ENCODE measurements around the gene SEPTIN3.

Gene SEPTIN3

GRCh38 chr22:41969110-41969646 is at the start of gene SEPTIN3:
Gene SEPTIN3 (plus strand): TSS chr22:41969443. CDS start chr22:41971493, 2,050 bp downstream.
- no peak for DNase-seq

DNA sequence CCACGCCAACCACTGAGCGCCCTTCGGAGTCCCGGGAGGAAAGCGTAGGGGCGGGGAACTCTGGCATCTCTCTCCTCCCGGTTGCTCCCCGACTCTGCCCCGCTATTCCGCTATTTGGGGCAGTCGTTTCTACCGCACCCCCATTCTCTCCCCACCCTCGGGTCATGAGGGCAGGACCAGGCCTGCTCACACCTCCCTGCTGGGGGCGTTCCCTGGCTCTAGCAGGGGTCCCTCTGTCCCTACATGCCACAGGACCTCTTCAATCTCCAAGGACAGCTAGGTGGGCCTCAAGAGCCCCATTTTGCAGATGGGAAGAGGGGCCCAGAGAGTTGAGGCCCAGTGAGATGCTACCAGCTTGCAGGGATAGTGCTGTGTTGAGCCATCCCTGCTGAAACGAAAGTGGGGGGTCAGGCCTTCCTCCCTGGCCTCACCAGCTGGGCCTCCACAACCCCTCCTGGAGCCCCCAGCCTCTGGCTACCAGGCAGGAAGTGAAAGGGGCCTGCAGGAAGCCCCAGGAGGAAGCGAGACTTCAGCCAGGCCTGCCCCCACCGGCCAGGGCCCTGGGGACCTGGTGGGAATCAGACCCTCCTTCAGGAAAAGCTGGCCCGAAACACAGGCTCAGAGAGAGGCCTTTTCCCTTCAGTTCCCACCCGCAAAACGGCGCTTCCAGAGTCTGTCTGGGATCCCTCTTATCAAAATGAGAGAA is 48.8 kb upstream of the SEPTIN3 start:
- no peak for DNase-seq

- no peak for DNase-seq
Observed at GRCh38 chr22:41922328-41922727, 46.9 kb upstream of the SEPTIN3 start.

DNA sequence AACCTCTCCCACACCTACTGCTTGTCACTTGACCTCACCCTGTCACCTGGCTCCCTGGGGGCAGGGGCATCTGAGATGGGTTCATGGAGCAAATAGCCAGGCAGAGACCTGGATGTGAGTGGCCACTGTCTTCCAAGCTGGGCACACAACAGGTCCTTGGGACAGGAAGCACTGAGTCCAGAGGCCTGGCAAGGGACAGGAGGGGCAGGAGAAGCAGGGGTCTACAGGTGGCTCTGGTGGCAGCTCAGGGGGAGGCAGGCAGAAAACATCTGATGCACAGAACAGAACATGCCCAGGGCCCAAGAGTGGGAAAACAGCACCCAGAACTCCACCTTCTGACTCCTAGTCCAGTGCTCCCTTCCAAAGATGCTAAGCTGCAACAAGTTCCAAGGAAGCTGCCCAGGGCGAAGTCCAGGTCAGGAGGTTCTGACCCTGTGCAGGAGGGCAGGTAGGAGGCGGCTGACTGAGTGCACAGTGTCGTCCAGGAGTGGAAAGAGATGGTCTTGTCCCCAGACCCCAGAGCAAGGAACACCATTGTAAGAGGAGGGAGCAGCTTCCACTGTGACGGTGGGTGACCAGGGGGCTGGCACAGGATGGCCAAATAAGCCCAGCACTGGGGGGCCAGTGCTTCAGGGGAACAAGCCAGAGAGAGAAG is 46.2 kb upstream of the SEPTIN3 start:
- DNase-seq: no peak

GRCh38 chr22:41923595-41924276 is 45.5 kb upstream of the SEPTIN3 start:
- no peak for DNase-seq

DNA sequence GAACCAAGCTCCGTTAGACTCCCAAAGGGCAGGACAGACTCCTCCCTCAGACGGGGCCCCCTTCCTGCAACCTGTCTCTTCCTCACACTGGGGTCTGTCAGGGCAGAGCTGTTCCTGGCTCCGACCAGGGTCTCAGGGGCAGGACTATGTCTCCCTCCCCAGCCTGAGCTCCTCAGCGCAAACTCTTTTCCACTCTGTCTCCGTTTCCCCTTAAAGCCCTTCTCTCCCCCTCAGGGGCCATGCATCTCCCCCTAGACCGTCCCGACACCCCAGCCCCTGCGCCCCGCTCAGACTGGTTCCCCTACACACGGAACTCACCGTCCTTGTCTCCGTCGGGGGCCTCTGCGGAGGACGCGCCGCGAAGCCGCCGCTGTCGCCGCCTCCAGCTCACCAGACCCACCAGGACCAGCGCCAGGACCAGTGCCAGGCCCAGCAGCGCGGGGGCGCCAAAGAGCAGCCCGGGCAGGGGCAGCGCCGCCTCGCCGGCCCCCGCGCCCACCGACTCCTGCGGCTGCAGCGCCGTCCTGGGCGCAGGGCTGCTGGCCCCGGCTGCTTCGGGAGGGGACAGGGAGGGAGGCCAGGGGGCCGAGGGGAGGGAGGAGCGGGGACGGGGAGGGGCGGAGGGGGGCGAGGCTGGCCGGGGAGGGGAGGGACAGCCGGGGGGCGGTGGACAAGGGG is 43.3 kb upstream of the SEPTIN3 start:
- peak; percentile 76 for DNase-seq

GRCh38 chr22:41927813-41928212 is 41.4 kb upstream of the SEPTIN3 start:
- no peak for DNase-seq

DNA sequence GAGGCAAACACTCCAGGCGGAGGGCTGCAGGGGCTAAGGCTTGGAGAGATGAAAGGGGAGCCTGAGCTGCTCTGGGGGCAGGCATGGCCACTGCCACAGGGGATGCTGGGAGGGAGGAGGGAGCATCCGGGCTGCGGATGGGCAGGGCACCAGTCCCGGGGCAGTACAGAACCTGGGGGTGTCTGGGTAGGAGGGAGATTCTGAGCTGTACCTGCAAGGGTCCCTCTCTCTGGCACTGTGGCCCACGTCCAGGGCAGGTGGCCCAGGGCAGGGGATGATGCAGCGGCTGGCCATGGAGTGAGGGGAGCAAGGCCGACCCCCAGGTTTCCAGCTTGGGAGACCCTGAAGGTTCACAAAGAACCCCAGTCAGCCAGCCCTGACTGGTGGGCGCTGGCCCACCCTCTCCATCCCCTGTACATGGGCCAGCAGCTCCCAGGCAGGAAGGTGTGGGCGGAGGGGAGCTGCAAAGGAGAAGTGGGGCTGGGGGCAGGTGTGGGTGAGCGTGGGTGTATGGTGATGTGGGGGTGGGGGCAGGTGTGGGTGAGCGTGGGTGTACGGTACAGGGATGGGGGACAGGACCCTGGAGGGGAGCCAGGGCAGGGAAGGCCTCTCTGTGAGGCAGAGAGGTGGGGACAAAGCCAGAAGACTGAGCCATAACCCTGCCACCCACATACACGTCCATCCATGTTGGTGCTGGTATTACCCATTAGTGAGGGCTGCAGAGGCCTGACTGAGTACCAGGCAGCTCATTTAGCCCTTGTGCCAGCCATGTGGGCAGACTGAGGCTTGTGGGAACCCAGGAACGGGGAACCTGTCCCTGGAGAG is 40.4 kb upstream of the SEPTIN3 start:
- DNase-seq: no peak

- peak; percentile 30 for DNase-seq
Observed at GRCh38 chr22:41929418-41929810, 39.8 kb upstream of the SEPTIN3 start.

DNA sequence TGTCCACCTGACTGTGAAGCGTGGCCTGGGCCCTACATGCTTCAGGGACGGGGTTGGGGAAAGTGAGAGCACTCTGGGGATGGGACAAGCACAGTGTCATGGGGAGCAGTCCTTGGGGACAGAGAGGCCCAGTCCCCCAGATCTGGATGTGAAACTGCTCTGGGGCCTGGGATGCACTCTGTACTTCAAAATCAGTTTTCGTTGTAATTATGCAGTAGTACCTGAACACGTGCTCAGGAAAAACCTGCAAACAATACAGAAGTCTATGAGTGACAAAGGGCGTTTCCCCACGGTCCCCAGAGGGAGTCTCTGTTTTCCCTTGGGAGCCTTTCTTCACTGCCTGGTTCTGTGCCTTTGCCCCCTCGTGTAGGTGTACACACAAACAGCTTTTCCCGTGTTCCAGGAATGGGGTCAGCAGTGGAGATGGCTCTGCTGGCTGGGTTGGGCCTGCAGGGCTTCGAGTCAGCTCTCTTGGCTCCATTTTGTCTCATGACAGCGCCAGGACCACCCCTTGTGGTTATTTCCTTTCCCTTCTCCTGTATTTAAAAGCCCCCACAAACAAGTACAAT is 37.5 kb upstream of the SEPTIN3 start:
- peak; percentile 69 for DNase-seq

- DNase-seq: no peak
Observed at GRCh38 chr22:41932353-41932752, 36.9 kb upstream of the SEPTIN3 start.

GRCh38 chr22:41933411-41934177 is 35.6 kb upstream of the SEPTIN3 start:
- no peak for DNase-seq

GRCh38 chr22:41934284-41935014 is 34.8 kb upstream of the SEPTIN3 start:
- no peak for DNase-seq

GRCh38 chr22:41935015-41935351 is 34.3 kb upstream of the SEPTIN3 start:
- DNase-seq: no peak

- DNase-seq: no peak
Observed at GRCh38 chr22:41935509-41935908, 33.7 kb upstream of the SEPTIN3 start.

GRCh38 chr22:41936894-41937169 is 32.4 kb upstream of the SEPTIN3 start:
- no peak for DNase-seq

DNA sequence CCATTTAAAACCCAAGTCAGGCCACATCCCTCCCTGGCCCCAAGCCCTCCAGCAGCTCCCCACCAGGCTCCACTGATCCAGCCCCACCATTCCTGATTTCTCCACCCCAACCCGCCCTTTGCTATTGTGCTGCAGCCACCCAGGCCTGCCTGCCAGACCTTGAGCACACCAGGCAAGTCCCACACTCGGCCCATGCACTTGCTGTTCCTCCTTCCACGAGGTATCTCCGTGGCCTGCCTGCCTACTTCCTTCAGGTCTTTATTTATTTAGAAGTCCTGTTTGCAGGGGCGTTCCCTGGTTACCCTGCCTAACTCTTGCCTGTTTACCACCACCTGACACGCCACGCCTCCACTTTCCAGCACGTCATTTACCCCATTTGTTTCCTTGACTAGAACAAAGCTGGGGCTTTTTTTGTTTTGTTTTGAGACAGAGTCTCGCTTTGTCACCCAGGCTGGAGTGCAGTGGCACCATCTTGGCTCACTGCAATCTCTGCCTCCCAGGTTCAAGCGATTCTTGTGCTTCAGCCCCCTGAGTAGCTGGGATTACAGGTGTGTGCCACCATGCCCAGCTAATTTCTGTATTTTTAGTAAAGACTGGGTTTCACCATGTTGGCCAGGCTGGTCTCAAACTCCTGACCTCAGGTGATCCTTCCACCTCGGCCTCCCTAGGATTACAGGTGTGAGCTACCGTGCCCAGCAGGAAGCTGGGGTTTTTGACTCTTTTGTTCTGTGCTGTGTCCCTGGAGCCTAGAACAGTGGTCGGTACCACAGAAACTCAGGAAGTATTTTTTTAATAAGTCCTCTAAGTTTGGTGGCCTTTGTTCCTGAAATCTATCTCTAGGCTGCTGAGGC is 29.0 kb upstream of the SEPTIN3 start:
- peak; percentile 56 for DNase-seq

DNA sequence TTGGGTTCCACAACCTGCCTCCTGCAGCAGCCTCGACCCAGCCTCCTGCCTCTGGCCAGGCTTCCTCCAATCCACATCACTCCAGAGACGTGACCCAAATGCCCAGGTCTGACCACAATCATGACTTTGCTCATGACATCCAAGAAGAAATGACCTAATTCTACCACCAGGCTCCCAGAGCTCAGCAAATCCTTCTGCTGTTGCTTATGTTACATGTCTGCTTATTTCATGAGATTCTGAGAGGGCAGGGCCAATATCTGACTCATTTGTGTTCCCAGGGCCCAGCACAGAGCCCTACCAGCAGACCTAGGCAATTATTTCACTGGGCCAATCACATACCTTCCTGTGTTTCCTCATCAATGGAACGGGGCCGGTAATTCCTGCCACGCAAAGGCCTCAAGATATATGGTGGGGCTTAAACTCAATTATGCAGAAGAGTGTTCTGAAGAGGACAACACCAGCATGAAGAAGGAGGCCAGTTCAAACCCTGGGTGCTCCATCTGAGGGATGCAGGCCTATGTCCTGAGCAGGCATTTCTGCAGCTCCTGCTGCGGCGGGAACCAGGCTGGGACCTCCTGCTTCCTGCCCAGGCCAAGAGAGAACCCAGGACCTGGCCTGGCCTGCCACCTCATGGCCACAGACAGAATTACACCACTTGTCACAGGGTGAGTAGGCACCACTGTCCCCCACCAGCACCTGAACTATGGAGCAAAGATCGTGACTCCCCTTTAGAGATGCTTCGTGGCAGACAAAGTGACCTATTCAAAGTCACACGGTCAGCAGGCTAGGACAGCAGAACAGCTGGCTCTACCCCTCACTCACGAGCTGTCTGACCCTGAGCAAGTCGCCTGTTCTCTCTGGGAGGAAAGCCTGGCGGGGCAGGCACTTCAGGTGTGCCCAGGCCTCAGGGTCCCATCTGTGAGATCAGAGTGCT is 28.1 kb upstream of the SEPTIN3 start:
- DNase-seq: peak; percentile 74
